Measurements from ENCODE around the gene CBX2. TPM values are rescaled to one million over a fixed set of nuclear protein-coding genes. Genes with fewer than 3 reads are reported as not detected.

The CBX2 gene
- total RNA-seq, 1 experiment from 2014 or later: 79.4 TPM

DNA sequence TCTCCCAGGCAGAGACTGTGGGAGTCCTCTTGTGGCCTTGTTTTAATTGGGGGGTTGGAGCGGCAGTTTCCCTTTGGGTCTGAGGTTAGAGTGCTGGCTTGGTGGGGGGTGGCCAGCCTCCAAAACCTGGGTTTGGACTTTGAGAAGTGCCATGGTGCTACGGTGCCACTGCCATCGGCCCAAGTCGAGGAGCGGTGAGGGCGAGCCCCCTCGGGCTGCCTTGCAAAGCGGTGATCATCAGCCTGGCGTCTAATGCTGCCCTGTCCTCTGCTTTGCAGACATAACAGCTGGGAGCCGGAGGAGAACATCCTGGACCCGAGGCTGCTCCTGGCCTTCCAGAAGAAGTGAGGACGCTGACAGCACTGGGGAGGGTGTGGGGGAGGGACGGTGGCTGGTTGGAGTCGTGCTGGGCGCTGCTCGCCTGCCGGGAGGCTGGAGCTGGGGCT is 1.2 kb downstream of the CBX2 start:
- H2BK120ac ChIP-seq (ENCODE audit: low read depth, low read length, poor library complexity, severe bottlenecking): no peak overlapping the region
- TF ChIP-seq, protein P1, sequence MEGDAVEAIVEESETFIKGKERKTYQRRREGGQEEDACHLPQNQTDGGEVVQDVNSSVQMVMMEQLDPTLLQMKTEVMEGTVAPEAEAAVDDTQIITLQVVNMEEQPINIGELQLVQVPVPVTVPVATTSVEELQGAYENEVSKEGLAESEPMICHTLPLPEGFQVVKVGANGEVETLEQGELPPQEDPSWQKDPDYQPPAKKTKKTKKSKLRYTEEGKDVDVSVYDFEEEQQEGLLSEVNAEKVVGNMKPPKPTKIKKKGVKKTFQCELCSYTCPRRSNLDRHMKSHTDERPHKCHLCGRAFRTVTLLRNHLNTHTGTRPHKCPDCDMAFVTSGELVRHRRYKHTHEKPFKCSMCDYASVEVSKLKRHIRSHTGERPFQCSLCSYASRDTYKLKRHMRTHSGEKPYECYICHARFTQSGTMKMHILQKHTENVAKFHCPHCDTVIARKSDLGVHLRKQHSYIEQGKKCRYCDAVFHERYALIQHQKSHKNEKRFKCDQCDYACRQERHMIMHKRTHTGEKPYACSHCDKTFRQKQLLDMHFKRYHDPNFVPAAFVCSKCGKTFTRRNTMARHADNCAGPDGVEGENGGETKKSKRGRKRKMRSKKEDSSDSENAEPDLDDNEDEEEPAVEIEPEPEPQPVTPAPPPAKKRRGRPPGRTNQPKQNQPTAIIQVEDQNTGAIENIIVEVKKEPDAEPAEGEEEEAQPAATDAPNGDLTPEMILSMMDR (conservative IDR thresholded peaks at IDR 0.05): no peak
- H4K8ac ChIP-seq (replicated peaks; ENCODE audit: insufficient read length, low read depth, low read length): no peak overlapping the region
- no peak overlapping the region for H4K5ac ChIP-seq (ENCODE audit: insufficient read length, low read depth, low read length)
- H4K20me1 ChIP-seq (ENCODE audit: control insufficient read depth, insufficient read depth, insufficient read length): no peaks in the 10 kb centered on the region
- no peak overlapping the region for H2AK5ac ChIP-seq (ENCODE audit: insufficient read length, low read length)
- H3K9ac ChIP-seq (ENCODE audit: extremely low read depth, insufficient read length, low read length): no peak overlapping the region
- H3K23me2 ChIP-seq (ENCODE audit: insufficient read length, low read depth, low read length, poor library complexity, severe bottlenecking): peaks cover 14% of the 10 kb centered on the region
- no peak overlapping the region; the same call in 1 of the 2 replicates for H3K14ac ChIP-seq (ENCODE audit: insufficient read depth, low read length)
- no peak overlapping the region for H3T11ph ChIP-seq (ENCODE audit: low read length)
- H3K36me3 Mint-ChIP-seq (ENCODE audit: insufficient read depth in 1 of 3, low read depth in 3 of 3): peaks cover 40 to 51% (median 45%) of the 10 kb centered on the region in 3 experiments
- no peak overlapping the region for H2BK12ac ChIP-seq (ENCODE audit: insufficient read length, low read depth, low read length)
- H3K9me3 Mint-ChIP-seq: no peaks in the 10 kb centered on the region
- no peaks in the 10 kb centered on the region for H3K9me3 ChIP-seq (ENCODE audit: control insufficient read depth, low read depth, low read length)
- H3K4me2 ChIP-seq (ENCODE audit: insufficient read depth, insufficient read length, low read length): peak overlapping the region; percentile 56
- H3K18ac ChIP-seq (ENCODE audit: insufficient read length, low read depth, low read length): peak overlapping the region; percentile 46
- H3K4me1 ChIP-seq (ENCODE audit: insufficient read depth, low read length): peaks cover 3% of the 10 kb centered on the region; the same call in 1 of the 2 replicates
- WGBS (ENCODE audit: extremely low coverage, insufficient read length, low lambda C conversion rate): no CpG with 5 or more reads among the region's 17 CpGs
- H2BK20ac ChIP-seq (ENCODE audit: low read depth, low read length, poor library complexity, severe bottlenecking): no peak overlapping the region
- H3K23ac ChIP-seq (ENCODE audit: insufficient read length, low read depth, low read length): no peak overlapping the region
- no peak overlapping the region for H3K4ac ChIP-seq (ENCODE audit: low read depth, low read length)
- peaks cover 40 to 48% of the 10 kb centered on the region in 2 experiments for H3K4me1 Mint-ChIP-seq
- no peak overlapping the region for H2BK15ac ChIP-seq (ENCODE audit: low read depth, low read length)
- H3K27me3 ChIP-seq (ENCODE audit: insufficient read depth, low read length): no peaks in the 10 kb centered on the region
- no peak for DNase-seq
- peaks cover 19% of the 10 kb centered on the region for H3K27me3 Mint-ChIP-seq (ENCODE audit: low read depth)
- H3K27ac ChIP-seq (ENCODE audit: insufficient read length, low read depth, low read length): no peak overlapping the region
- no peak overlapping the region for H4K91ac ChIP-seq (ENCODE audit: insufficient read length, low read depth, low read length)
- peak overlapping the region; percentile 69 to 91 (median 89); a peak in 4 of 7 replicates for H3K27ac Mint-ChIP-seq
- no peak overlapping the region for H3K56ac ChIP-seq (ENCODE audit: insufficient read length, low read depth, low read length)
- H3K4me3 Mint-ChIP-seq: peak overlapping the region; percentile 91 to 97
- H3K79me1 ChIP-seq (ENCODE audit: insufficient read depth, low read depth, low read length, poor library complexity, severe bottlenecking): peaks cover 3% of the 10 kb centered on the region
- H2AFZ ChIP-seq (ENCODE audit: low read length): no peak overlapping the region
- 0 out of 2 replicates have a peak, but pooled peaks cover 2% of the 10 kb centered on the region for H3K79me2 ChIP-seq (ENCODE audit: insufficient read depth, low read length)
- H2BK5ac ChIP-seq (ENCODE audit: insufficient read length, low read length): no peak overlapping the region
